H1 (cell line): Measurements from ENCODE around the gene INF2. TPM values are rescaled to one million over a fixed set of nuclear protein-coding genes. Genes with fewer than 3 reads are reported as not detected.

Experiments used
- BACH1 ChIP-seq: IDR thresholded peaks from 2 replicates; pipeline ENCODE4 v1.6.1; 2012; ENCODE audit warnings: low read length, improper control_type of control experiment
- EP300 ChIP-seq, 2 experiments: IDR thresholded peaks; 1 replicate in 1 of 2; 2 replicates in 1 of 2; pipeline ENCODE4 v1.6.1; 2011 to 2012; ENCODE audit warnings: low read depth in 2 of 2, low read length in 2 of 2, mild to moderate bottlenecking in 2 of 2, borderline replicate concordance in 1 of 2, inconsistent platforms in 1 of 2, moderate library complexity in 1 of 2
- MAFK ChIP-seq: IDR thresholded peaks from 2 replicates; pipeline ENCODE4 v1.6.1; 2012; ENCODE audit warnings: low read depth, mild to moderate bottlenecking, improper control_type of control experiment, low read length
- MAX ChIP-seq: IDR thresholded peaks from 2 replicates; pipeline ENCODE4 v1.6.1; 2012; ENCODE audit warnings: inconsistent platforms
- NANOG ChIP-seq: IDR thresholded peaks from 2 replicates; pipeline ENCODE4 v1.6.1; 2011; ENCODE audit warnings: low read length, low read depth, mild to moderate bottlenecking, inconsistent platforms; ENCODE audit not compliant: insufficient read depth, poor library complexity, severe bottlenecking
- SAP30 ChIP-seq: fragments of 300-600 bp; sonication (generic); IDR thresholded peaks from 2 replicates; pipeline ENCODE4 v1.7.1; 2012; ENCODE audit warnings: low read length, moderate library complexity, mild to moderate bottlenecking, inconsistent platforms; ENCODE audit not compliant: insufficient read depth, insufficient replicate concordance
- SP1 ChIP-seq: IDR thresholded peaks from 2 replicates; pipeline ENCODE4 v1.6.1; 2011; ENCODE audit warnings: low read depth, low read length
- polyA plus RNA-seq, 7 experiments: library from polyadenylated mRNA; depleted of rRNA in 3 of 7; stranded (reverse) in 5 of 7; unstranded in 2 of 7; fragments of >200 nt in 5 of 7; fragments of 200-250 nt in 2 of 7; gene quantifications; 1 replicate in 5 of 7; 2 replicates in 1 of 7; 4 replicates in 1 of 7; pipeline versions ENCODE4 v1.2.1 to v1.2.3, GENCODE V29; 2011 to 2013; ENCODE audit warnings: missing spikeins in 2 of 7, mixed read lengths in 2 of 7
- total RNA-seq: library from RNA; stranded (reverse); fragmentation: NEBNext Ultra II Directional; extraction: Animal tissue kit (Norgen Biotek cat#: 25700); gene quantifications from 2 replicates; pipeline ENCODE4 v1.2.1, GENCODE V29; 2021

Gene INF2
- total and polyA plus RNA-seq, 2 of the 8 experiments (the other 6 are each of a cell fraction or from before 2014, with no cell fraction given), result 29.1 to 59.5 TPM

GRCh38 chr14:104723651-104724406, 34.4 kb downstream of the INF2 start, which contains the start of gene ADSS1 (continued):
- no peak for TF ChIP-seq NANOG
- TF ChIP-seq BACH1, result peak; percentile 65
- TF ChIP-seq MAFK, result 0 out of 2 replicates have a peak, but pooled peaks have one; percentile 12
- no peak for TF ChIP-seq EP300 (IDR thresholded peaks at IDR 0.05; ENCODE audit: borderline replicate concordance in 1 of 2, low read depth in 2 of 2, low read length in 2 of 2)
- no peak for TF ChIP-seq SP1
- TF ChIP-seq MAX, result no peak
- TF ChIP-seq SAP30, result no peak
